ENCODE results near the gene LHX4.

The LHX4 gene

DNA sequence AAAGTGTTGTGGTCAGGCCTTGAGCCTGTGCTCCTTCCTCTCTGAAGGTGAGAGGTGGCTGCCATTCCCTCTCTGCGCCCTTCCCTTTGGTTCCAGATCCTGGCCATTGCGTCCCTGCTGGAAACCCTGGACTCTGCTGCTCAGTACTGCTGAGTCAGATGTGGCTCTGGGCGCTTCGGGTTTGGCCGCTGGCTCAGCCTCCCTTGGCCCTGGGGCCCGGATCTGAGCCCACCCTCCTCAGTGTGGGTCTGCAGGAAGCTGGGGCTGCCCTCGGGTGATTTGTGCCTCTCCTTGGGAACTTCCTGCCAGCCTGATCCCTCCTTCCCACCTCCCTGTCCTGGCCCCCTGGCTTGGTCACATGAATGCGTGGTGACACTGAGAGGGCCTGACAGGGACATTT is 43.2 kb upstream of the LHX4 start:
- no peak overlapping the region for H3K27ac ChIP-seq
- H3K9ac ChIP-seq (ENCODE audit: insufficient read length), result no peak overlapping the region

DNA sequence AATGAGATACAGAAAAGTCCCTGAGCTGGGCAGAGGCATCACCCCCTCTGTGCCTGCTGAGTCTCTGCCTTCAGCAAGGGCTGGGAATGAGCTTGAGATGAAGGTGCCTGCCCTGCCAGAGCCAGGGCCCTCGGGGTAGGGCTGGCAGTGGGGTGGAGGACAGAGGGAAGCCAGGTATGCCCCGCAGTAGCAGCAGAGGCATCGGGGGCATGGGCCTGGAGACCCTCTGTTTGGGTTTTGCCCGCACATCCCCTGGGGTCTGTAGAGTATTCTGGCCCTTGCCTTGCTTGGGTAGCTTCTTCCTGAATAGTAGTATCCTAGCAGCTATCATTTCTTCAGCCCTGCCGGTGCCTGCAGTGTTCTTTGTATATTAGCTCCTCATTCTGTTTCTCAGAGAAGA is 42.4 kb upstream of the LHX4 start:
- no peaks in the 10 kb centered on the region for H3K9me3 ChIP-seq (ENCODE audit: low read depth, low read length)
- H3K36me3 ChIP-seq (ENCODE audit: insufficient read depth, low read length), result no peaks in the 10 kb centered on the region
- H3K9ac ChIP-seq (ENCODE audit: insufficient read length), result no peak overlapping the region
- no peak for DNase-seq (ENCODE audit: low read depth, low spot score)
- TF ChIP-seq POLR2AphosphoS5 (IDR thresholded peaks at IDR 0.05; ENCODE audit: borderline replicate concordance, low read depth, low read length), result no peak
- no peak for TF ChIP-seq EZH2 (IDR thresholded peaks at IDR 0.05)
- H3K4me3 ChIP-seq, result no peak overlapping the region
- no peak overlapping the region for H3K27ac ChIP-seq

More for the DNA sequence above, 43.2 kb upstream of the LHX4 start:
- DNase-seq (ENCODE audit: low read depth, low spot score), result no peak
- no peaks in the 10 kb centered on the region for H3K9me3 ChIP-seq (ENCODE audit: low read depth, low read length)
- TF ChIP-seq POLR2AphosphoS5 (IDR thresholded peaks at IDR 0.05; ENCODE audit: borderline replicate concordance, low read depth, low read length) (no peak), EZH2 (IDR thresholded peaks at IDR 0.05) (no peak), FOXP2 (optimal IDR thresholded peaks at IDR 0.05; ENCODE audit: control extremely low read depth, extremely low read length, insufficient read depth) (no peak)
- no peaks in the 10 kb centered on the region for H3K36me3 ChIP-seq (ENCODE audit: insufficient read depth, low read length)
- H3K4me3 ChIP-seq, result no peak overlapping the region

DNA sequence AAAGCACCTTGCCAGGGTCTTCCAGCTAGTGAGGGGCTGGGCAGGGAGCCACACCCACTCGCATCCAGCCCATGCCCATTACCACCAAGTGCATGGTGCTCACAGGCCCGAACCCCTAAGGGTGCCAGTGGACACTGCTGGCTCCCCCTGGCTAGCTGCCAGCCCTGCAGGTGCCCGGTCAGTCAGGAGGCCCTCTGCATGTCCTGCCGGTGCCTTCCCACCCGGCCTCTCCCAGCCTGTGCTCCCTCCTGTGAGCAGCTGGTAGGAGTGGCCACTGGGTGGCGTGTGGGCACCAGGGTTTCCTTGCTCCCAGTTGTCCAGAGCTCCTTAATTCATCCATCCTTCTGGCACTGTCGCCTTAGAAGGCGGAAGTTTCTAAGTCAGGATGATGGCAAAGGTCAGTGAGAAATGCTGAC is 42.0 kb upstream of the LHX4 start:
- no peak for DNase-seq (ENCODE audit: low read depth, low spot score)
- H3K4me3 ChIP-seq, result no peak overlapping the region
- H3K36me3 ChIP-seq (ENCODE audit: insufficient read depth, low read length), result no peaks in the 10 kb centered on the region
- no peak overlapping the region for H3K27ac ChIP-seq
- no peaks in the 10 kb centered on the region for H3K9me3 ChIP-seq (ENCODE audit: low read depth, low read length)
- no peak overlapping the region for H3K9ac ChIP-seq (ENCODE audit: insufficient read length)
- TF ChIP-seq POLR2AphosphoS5 (IDR thresholded peaks at IDR 0.05; ENCODE audit: borderline replicate concordance, low read depth, low read length) (no peak), EZH2 (IDR thresholded peaks at IDR 0.05) (no peak), FOXP2 (optimal IDR thresholded peaks at IDR 0.05; ENCODE audit: control extremely low read depth, extremely low read length, insufficient read depth) (no peak)

DNA sequence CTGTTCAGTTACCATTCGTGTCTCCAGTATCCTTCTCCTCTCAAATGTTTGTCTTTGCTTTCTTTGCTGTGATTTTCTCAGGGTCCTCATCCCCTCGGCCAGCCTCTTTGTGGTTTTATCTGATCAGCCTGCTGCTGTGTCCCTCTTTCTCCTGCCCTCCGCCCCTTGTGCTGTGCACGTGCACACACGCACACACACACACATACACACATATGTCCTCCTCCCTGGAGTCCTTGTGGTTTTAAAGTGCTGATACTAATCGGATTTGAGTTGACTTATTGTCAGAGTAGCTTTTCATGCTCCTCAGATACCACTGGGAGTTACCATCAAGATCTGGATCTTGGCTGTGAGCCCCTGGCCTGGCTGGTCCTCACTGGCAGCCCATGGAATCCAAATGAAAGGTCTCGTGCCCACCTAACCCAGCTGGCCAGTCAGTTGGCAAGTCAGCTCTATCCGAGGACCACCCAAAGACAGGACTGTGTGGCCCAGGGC is 41.3 kb upstream of the LHX4 start:
- no peak overlapping the region for H3K27ac ChIP-seq
- no peaks in the 10 kb centered on the region for H3K9me3 ChIP-seq (ENCODE audit: low read depth, low read length)
- no peak for TF ChIP-seq POLR2AphosphoS5 (IDR thresholded peaks at IDR 0.05; ENCODE audit: borderline replicate concordance, low read depth, low read length)
- no peak for TF ChIP-seq EZH2 (IDR thresholded peaks at IDR 0.05)
- TF ChIP-seq FOXP2 (optimal IDR thresholded peaks at IDR 0.05; ENCODE audit: control extremely low read depth, extremely low read length, insufficient read depth), result no peak
- H3K9ac ChIP-seq (ENCODE audit: insufficient read length), result no peak overlapping the region
- no peak for DNase-seq (ENCODE audit: low read depth, low spot score)
- H3K4me3 ChIP-seq, result no peak overlapping the region
- no peaks in the 10 kb centered on the region for H3K36me3 ChIP-seq (ENCODE audit: insufficient read depth, low read length)

DNA sequence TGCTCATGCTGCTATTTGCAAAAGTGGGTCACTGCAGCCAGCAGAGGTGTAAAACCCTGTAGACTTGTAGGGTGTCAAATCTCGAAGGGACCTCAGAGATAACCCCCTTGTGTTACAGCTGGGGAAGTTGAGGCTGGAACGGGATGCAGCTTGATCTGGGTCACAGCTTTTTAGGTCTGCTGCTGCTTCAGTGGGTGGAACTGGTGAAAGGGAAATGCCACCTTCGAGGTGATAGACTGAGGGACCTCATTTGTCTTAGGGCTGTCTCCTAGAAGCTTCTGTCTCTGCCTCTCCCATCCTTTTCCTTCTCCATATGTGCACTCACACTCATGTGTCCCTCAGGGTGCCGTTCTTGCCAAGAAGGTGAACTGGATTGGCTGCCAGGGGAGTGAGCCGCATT is 40.0 kb upstream of the LHX4 start:
- Histone ChIP-seq H3K4me3 (no peak overlapping the region), H3K27ac (no peak overlapping the region), H3K9ac (ENCODE audit: insufficient read length) (no peak overlapping the region), H3K9me3 (ENCODE audit: low read depth, low read length) (no peaks in the 10 kb centered on the region), H3K36me3 (ENCODE audit: insufficient read depth, low read length) (no peaks in the 10 kb centered on the region)
- TF ChIP-seq FOXP2 (optimal IDR thresholded peaks at IDR 0.05; ENCODE audit: control extremely low read depth, extremely low read length, insufficient read depth), result no peak
- no peak for TF ChIP-seq EZH2 (IDR thresholded peaks at IDR 0.05)
- no peak for DNase-seq (ENCODE audit: low read depth, low spot score)

DNA sequence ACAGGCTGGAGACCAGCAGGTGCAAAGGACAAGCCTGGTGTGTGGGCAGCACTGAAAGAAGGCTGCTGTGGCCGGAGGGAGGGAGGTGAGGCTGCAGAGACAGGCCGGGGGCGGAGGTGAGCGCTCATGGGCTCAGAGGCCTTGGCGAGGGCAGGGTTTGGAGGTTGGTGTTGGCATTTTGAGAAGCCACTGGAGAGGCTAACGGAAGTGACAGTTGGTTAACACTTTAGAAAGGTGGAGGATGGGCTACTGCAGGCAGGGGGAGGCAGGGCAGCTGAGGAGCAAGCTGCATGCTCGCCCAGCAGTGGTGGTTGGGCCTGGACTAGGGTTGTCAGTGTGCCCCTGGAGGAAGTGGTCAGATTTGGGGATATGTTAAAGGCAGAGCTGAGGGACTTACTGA is 37.9 kb upstream of the LHX4 start:
- no peak for DNase-seq (ENCODE audit: low read depth, low spot score)
- Histone ChIP-seq H3K9me3 (ENCODE audit: low read depth, low read length) (no peaks in the 10 kb centered on the region), H3K4me3 (no peak overlapping the region), H3K27ac (no peak overlapping the region), H3K36me3 (ENCODE audit: insufficient read depth, low read length) (no peaks in the 10 kb centered on the region), H3K9ac (ENCODE audit: insufficient read length) (no peak overlapping the region)
- no peak for TF ChIP-seq EZH2 (IDR thresholded peaks at IDR 0.05)

DNA sequence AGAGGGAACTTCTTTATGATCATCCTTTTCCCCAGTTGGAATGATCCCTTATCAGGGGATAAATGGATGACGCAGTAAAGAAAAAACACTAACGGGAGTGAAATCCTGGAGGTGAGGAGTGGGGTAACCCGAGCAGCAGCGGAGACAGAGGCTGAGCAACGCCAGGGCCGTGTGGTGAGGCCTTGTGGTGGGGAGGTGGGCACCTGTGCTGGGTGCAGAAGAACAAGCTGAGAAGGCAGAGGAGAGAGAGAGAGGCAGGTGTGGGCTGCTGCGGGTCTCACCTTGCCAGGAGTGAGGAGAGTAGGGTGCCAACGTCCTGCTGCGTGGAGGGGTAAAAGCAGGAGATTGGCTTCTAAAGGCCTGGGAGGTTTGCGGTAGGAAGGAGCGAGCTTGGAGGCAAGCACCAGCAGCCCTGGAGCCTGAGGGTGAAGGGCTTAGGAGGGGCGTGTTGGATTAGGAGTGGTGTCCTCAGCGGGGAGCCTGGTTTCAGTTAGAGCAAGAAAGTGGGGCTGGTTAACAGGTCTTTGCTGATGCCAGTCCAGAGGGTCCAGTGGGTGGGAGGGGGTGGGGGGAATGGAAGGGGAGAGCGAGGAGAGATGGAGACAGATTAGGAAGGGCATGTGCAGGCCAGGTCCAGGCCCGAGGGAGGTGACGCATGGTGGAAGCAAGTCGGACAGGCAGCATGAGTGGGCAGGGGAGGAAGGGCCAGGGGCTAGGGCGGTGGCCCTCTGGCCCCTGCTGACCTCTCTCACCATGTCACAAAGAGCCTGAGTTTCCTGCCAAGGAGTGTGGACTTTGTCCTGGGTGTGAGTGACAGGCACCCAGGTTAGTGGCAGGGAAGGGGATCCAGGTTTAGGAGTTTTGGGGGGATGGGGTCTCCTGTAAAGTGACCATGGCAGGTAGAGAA is 36.7 kb upstream of the LHX4 start:
- no peak for DNase-seq (ENCODE audit: low read depth, low spot score)
- H3K9ac ChIP-seq (ENCODE audit: insufficient read length), result no peak overlapping the region
- no peaks in the 10 kb centered on the region for H3K9me3 ChIP-seq (ENCODE audit: low read depth, low read length)
- no peaks in the 10 kb centered on the region for H3K36me3 ChIP-seq (ENCODE audit: insufficient read depth, low read length)
- no peak overlapping the region for H3K27ac ChIP-seq
- TF ChIP-seq EZH2 (IDR thresholded peaks at IDR 0.05) (no peak), POLR2AphosphoS5 (IDR thresholded peaks at IDR 0.05; ENCODE audit: borderline replicate concordance, low read depth, low read length) (no peak), FOXP2 (optimal IDR thresholded peaks at IDR 0.05; ENCODE audit: control extremely low read depth, extremely low read length, insufficient read depth) (no peak)
- no peak overlapping the region for H3K4me3 ChIP-seq

DNA sequence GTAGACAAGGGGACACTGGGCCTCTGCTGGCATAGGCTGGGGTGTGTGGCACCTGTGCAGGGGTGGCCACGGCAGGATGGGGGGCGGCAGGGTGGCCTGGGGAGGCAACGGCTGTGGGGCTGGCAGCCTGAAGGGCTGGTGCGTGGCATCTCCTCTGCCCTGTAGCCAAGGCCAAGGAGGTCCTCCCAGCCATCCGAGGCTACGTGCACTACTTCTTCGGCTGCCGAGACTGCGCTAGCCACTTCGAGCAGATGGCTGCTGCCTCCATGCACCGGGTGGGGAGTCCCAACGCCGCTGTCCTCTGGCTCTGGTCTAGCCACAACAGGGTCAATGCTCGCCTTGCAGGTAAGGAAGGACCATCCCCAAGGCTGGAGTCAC is 36.0 kb upstream of the LHX4 start:
- DNase-seq (ENCODE audit: low read depth, low spot score), result no peak
- H3K9ac ChIP-seq (ENCODE audit: insufficient read length), result no peak overlapping the region
- no peaks in the 10 kb centered on the region for H3K9me3 ChIP-seq (ENCODE audit: low read depth, low read length)
- H3K27ac ChIP-seq, result no peak overlapping the region
- H3K4me3 ChIP-seq, result no peak overlapping the region
- TF ChIP-seq FOXP2 (optimal IDR thresholded peaks at IDR 0.05; ENCODE audit: control extremely low read depth, extremely low read length, insufficient read depth) (no peak), POLR2AphosphoS5 (IDR thresholded peaks at IDR 0.05; ENCODE audit: borderline replicate concordance, low read depth, low read length) (no peak), EZH2 (IDR thresholded peaks at IDR 0.05) (no peak)
- no peaks in the 10 kb centered on the region for H3K36me3 ChIP-seq (ENCODE audit: insufficient read depth, low read length)

All from SK-N-MC (cell line).